HEK293 (cell line): ENCODE results near the gene CCDC87.

Source experiments
- CTCF ChIA-PET: fragments of 350-600 bp; formaldehyde crosslinking; extraction: SDS; loops from one replicate; lab custom pipeline; 2021; ENCODE audit warnings: antibody characterized with exemption; lab: Yijun Ruan, JAX
- POLR2A ChIA-PET: fragments of 300-600 bp; formaldehyde crosslinking; extraction: SDS; loops from one replicate; lab custom pipeline; 2020; ENCODE audit warnings: antibody characterized with exemption, inconsistent platforms; lab: Yijun Ruan, JAX
- H3K27ac ChIP-seq: fragments of 200-500 bp; sonication (Bioruptor generic); 2 replicates; pipeline ENCODE4 v1.5.1; 2014; ENCODE audit warnings: low read depth, low read length, control low read depth, inconsistent platforms; ENCODE audit errors: extremely low read depth
- H3K36me3 ChIP-seq, 2 experiments: fragments of 200-500 bp in 1 of 2; sonication (Bioruptor generic) in 1 of 2; 1 replicate in 1 of 2; 2 replicates in 1 of 2; pipeline ENCODE4 v1.5.1; 2014 to 2017; ENCODE audit warnings: inconsistent platforms in 2 of 2, low read length in 2 of 2; ENCODE audit not compliant: control insufficient read depth in 2 of 2, insufficient read depth in 1 of 2
- H3K4me1 ChIP-seq: fragments of 200-500 bp; sonication (Bioruptor generic); 2 replicates; pipeline ENCODE4 v1.5.1; 2014; ENCODE audit warnings: mild to moderate bottlenecking, low read length, inconsistent platforms; ENCODE audit not compliant: control insufficient read depth, insufficient read depth
- H3K4me3 ChIP-seq: 2 replicates; pipeline ENCODE4 v1.5.1; 2011; ENCODE audit warnings: low read depth, mild to moderate bottlenecking, control low read depth, low read length, moderate library complexity
- H3K9me3 ChIP-seq: fragments of 200-500 bp; sonication (Bioruptor generic); 2 replicates; pipeline ENCODE4 v1.5.1; 2014; ENCODE audit warnings: low read depth, low read length, inconsistent platforms; ENCODE audit not compliant: control insufficient read depth, insufficient read depth
- BCL11A ChIP-seq: fragments of 450-650 bp; formaldehyde crosslinking; IDR thresholded peaks from 2 replicates; pipeline ENCODE4 v1.5.1; 2016; ENCODE audit warnings: low read depth, missing biosample characterization, missing genetic modification characterization
- GLIS1 ChIP-seq: fragments of 450-650 bp; formaldehyde crosslinking; IDR thresholded peaks from 2 replicates; pipeline ENCODE4 v1.5.1; 2016; ENCODE audit warnings: missing biosample characterization, missing genetic modification characterization
- HOXD13 ChIP-seq: sonication (generic); formaldehyde crosslinking; IDR thresholded peaks from 2 replicates; pipeline ENCODE4 v1.8.0; 2022; ENCODE audit warnings: missing genetic modification reagents, borderline replicate concordance
- IKZF3 ChIP-seq: fragments of 450-650 bp; IDR thresholded peaks from 2 replicates; pipeline ENCODE4 v1.5.0; 2018; ENCODE audit warnings: missing biosample characterization, mild to moderate bottlenecking, missing genetic modification characterization, moderate library complexity
- INSM2 ChIP-seq: fragments of 450-650 bp; formaldehyde crosslinking; IDR thresholded peaks from 2 replicates; pipeline ENCODE4 v1.5.1; 2016; ENCODE audit warnings: missing biosample characterization, missing genetic modification characterization
- KLF10 ChIP-seq: fragments of 450-650 bp; IDR thresholded peaks from 2 replicates; pipeline ENCODE4 v1.5.1; 2018; ENCODE audit warnings: missing biosample characterization, mild to moderate bottlenecking, missing genetic modification characterization
- KLF16 ChIP-seq: fragments of 450-650 bp; formaldehyde crosslinking; IDR thresholded peaks from 2 replicates; pipeline ENCODE4 v1.5.1; 2017; ENCODE audit warnings: missing biosample characterization, missing genetic modification characterization
- OSR2 ChIP-seq: fragments of 450-650 bp; formaldehyde crosslinking; IDR thresholded peaks from 2 replicates; pipeline ENCODE4 v1.5.1; 2016; ENCODE audit warnings: missing biosample characterization, missing genetic modification characterization
- PATZ1 ChIP-seq: fragments of 450-650 bp; formaldehyde crosslinking; IDR thresholded peaks from 2 replicates; pipeline ENCODE4 v1.5.1; 2016; ENCODE audit warnings: missing biosample characterization, missing genetic modification characterization
- PRDM1 ChIP-seq: fragments of 450-650 bp; formaldehyde crosslinking; IDR thresholded peaks from 2 replicates; pipeline ENCODE4; 2016; ENCODE audit warnings: missing biosample characterization, missing genetic modification characterization
- PRDM4 ChIP-seq: fragments of 450-650 bp; formaldehyde crosslinking; IDR thresholded peaks from 2 replicates; pipeline ENCODE4 v1.5.1; 2017; ENCODE audit warnings: missing biosample characterization, missing genetic modification characterization
- WT1 ChIP-seq: fragments of 450-650 bp; formaldehyde crosslinking; IDR thresholded peaks from 2 replicates; pipeline ENCODE4 v1.5.1; 2016; ENCODE audit warnings: missing biosample characterization, missing genetic modification characterization
- ZNF133 ChIP-seq: fragments of 450-650 bp; formaldehyde crosslinking; IDR thresholded peaks from 2 replicates; pipeline ENCODE4 v1.5.1; 2016; ENCODE audit warnings: missing biosample characterization, missing genetic modification characterization
- ZNF16 ChIP-seq: fragments of 450-650 bp; formaldehyde crosslinking; IDR thresholded peaks from 2 replicates; pipeline ENCODE4 v1.5.1; 2016; ENCODE audit warnings: low read depth, missing biosample characterization, missing genetic modification characterization
- ZNF18 ChIP-seq: fragments of 450-650 bp; formaldehyde crosslinking; IDR thresholded peaks from 2 replicates; pipeline ENCODE4 v1.5.1; 2016; ENCODE audit warnings: missing biosample characterization, missing genetic modification characterization
- ZNF37A ChIP-seq: fragments of 450-650 bp; IDR thresholded peaks from 2 replicates; pipeline ENCODE4 v1.5.1; 2018; ENCODE audit warnings: missing biosample characterization, missing genetic modification characterization
- ZNF398 ChIP-seq: fragments of 450-650 bp; formaldehyde crosslinking; IDR thresholded peaks from 2 replicates; pipeline ENCODE4 v1.5.1; 2017; ENCODE audit warnings: missing biosample characterization, missing genetic modification characterization
- ZNF544 ChIP-seq: fragments of 450-650 bp; formaldehyde crosslinking; IDR thresholded peaks from 2 replicates; pipeline ENCODE4 v1.5.0; 2017; ENCODE audit warnings: missing biosample characterization, missing genetic modification characterization
- ZNF560 ChIP-seq: fragments of 450-650 bp; formaldehyde crosslinking; IDR thresholded peaks from 2 replicates; pipeline ENCODE4 v1.5.1; 2017; ENCODE audit warnings: missing biosample characterization, missing genetic modification characterization, borderline replicate concordance
- ZNF645 ChIP-seq: fragments of 450-650 bp; formaldehyde crosslinking; IDR thresholded peaks from 2 replicates; pipeline ENCODE4; 2016; ENCODE audit warnings: missing biosample characterization, missing genetic modification characterization
- ZNF660 ChIP-seq: fragments of 450-650 bp; IDR thresholded peaks from 2 replicates; pipeline ENCODE4 v1.5.1; 2018; ENCODE audit warnings: missing biosample characterization, mild to moderate bottlenecking, missing genetic modification characterization
- ZNF830 ChIP-seq: fragments of 450-650 bp; IDR thresholded peaks from 2 replicates; pipeline ENCODE4 v1.5.0; 2018; ENCODE audit warnings: missing biosample characterization, missing genetic modification characterization, low read depth, mild to moderate bottlenecking, moderate library complexity

The CCDC87 gene

GRCh38 chr11:66638177-66639065 lies 45.6 kb upstream of the CCDC87 start, which contains the start of gene RBM4 (continued):
- TF ChIP-seq PRDM1 (tag by site-specific recombination), result no peak
- TF ChIP-seq PRDM4 (tag by site-specific recombination), result 0 out of 2 replicates have a peak, but pooled peaks have one; percentile 38
- TF ChIP-seq ZNF830 (tag by site-specific recombination), result no peak
- no peak for TF ChIP-seq KLF10 (tag by site-specific recombination)
- peak; percentile 19; the same call in 1 of the 2 replicates for TF ChIP-seq ZNF660
- TF ChIP-seq ZNF560 (tag by site-specific recombination), result no peak

- Histone ChIP-seq H3K27ac (peak overlapping the region; percentile 77), H3K9me3 (no peaks in the 10 kb centered on the region), H3K4me3 (peak overlapping the region; percentile 40), H3K36me3 (peaks cover 7 to 57% of the 10 kb centered on the region in 2 experiments), H3K4me1 (no peaks in the 10 kb centered on the region; the same call in 1 of the 2 replicates)
- CTCF ChIA-PET, result interaction anchor here (0.5 to 1.3 kb wide), 6 partner anchors 10 to 274 kb away, joined by 3 to 6 read pairs (median 4); partner anchors contain the start of gene RBM4B
- POLR2A ChIA-PET, result interaction anchor here (0.6 to 5.9 kb wide), 23 partner anchors 11 to 518 kb away, joined by 3 to 98 read pairs (median 4); partner anchors contain the start of genes ACTN3, BBS1, CCDC87 and CCS
- TF ChIP-seq ZNF133 (no peak), KLF16 (tag by site-specific recombination) (no peak), WT1 (tag by site-specific recombination) (no peak), OSR2 (no peak), ZNF16 (no peak), ZNF660 (no peak), ZNF37A (no peak), IKZF3 (0 out of 2 replicates have a peak, but pooled peaks have one; percentile 26), HOXD13 (CRISPR knock-in tag) (no peak), PATZ1 (no peak), ZNF398 (tag by site-specific recombination) (0 out of 2 replicates have a peak, but pooled peaks have one; percentile 16), ZNF18 (no peak), BCL11A (tag by site-specific recombination) (peak; percentile 36; the same call in 1 of the 2 replicates), ZNF544 (tag by site-specific recombination) (no peak), GLIS1 (tag by site-specific recombination) (peak; percentile 93), INSM2 (no peak), ZNF645 (tag by site-specific recombination) (no peak)
These were observed 44.8 kb upstream of the CCDC87 start for GRCh38 chr11:66637557-66638176.
